ENCODE results near the gene SERPINA4. TPM values are rescaled to one million over a fixed set of nuclear protein-coding genes. Genes with fewer than 3 reads are reported as not detected.

Gene SERPINA4
- total and polyA plus RNA-seq, 2 donors (not counting 3 experiments of a cell fraction or from before 2014, with no cell fraction given) = not detected

- intact Hi-C loops (cut with micrococcal nuclease) = no loop called here
- BruUV-seq (replicated peaks) = no TSS peak
- TF ChIP-seq GATA2 (IDR thresholded peaks at IDR 0.05; ENCODE audit: insufficient read depth, insufficient read length, low read depth, low read length) (no peak), EZH2 (IDR thresholded peaks at IDR 0.05; ENCODE audit: borderline replicate concordance, low read depth, low read length, severe bottlenecking) (no peak), POLR2AphosphoS5 (IDR thresholded peaks at IDR 0.05; ENCODE audit: insufficient read depth, low read depth, low read length) (no peak), JUN (IDR thresholded peaks at IDR 0.05; ENCODE audit: borderline replicate concordance, insufficient read depth, insufficient read length, low read depth) (no peak), CTCF (IDR thresholded peaks at IDR 0.05; ENCODE audit: extremely low read depth in 1 of 2, insufficient read depth in 1 of 2, low read depth in 1 of 2, low read length in 2 of 2) (no peak), POLR2A (IDR thresholded peaks at IDR 0.05; ENCODE audit: low read depth, low read length) (no peak), MAX (IDR thresholded peaks at IDR 0.05; ENCODE audit: insufficient read depth, insufficient read length) (no peak)
- H3K9ac ChIP-seq (replicated peaks; ENCODE audit: extremely low read depth, insufficient read depth, low read length) = no peak overlapping the region
- dilution Hi-C loops (cut with MboI; ENCODE audit: extremely low pct_ligation_motif_present, low sequenced_read_pairs) = no loop called here
- H3K27ac ChIP-seq (ENCODE audit: insufficient read depth, low read depth, low read length) = no peak overlapping the region
- H3K4me3 ChIP-seq (replicated peaks in 1 of 3; ENCODE audit: insufficient read depth in 1 of 3, low read depth in 1 of 3, low read length in 3 of 3) = no peak overlapping the region
- no peak overlapping the region for H2AFZ ChIP-seq (ENCODE audit: low read depth, low read length)
- H3K79me2 ChIP-seq (ENCODE audit: control insufficient read depth, insufficient read depth, low read length) = no peaks in the 10 kb centered on the region
- no peaks in the 10 kb centered on the region for H3K9me3 ChIP-seq (replicated peaks; ENCODE audit: control insufficient read depth, insufficient read depth, low read length)
- H3K4me1 ChIP-seq (ENCODE audit: control insufficient read depth, extremely low read depth, insufficient read depth, low read length) = no peaks in the 10 kb centered on the region
- H3K27me3 ChIP-seq (ENCODE audit: control insufficient read depth in 2 of 2, insufficient read depth in 2 of 2, low read length in 2 of 2) = no peaks in the 10 kb centered on the region
- CTCF ChIA-PET = interaction anchor here (0.8 to 1.2 kb wide), 2 partner anchors 27 kb away, joined by 3 to 8 read pairs; no protein-coding TSS in a partner anchor
- H3K36me3 ChIP-seq (ENCODE audit: control insufficient read depth in 2 of 2, extremely low read depth in 1 of 2, insufficient read depth in 2 of 2, low read length in 2 of 2) = no peaks in the 10 kb centered on the region
- POLR2A ChIA-PET = no interaction called here
- DNase-seq (ENCODE audit: low read depth, low spot score) (no peak), FAIRE-seq (no peak)
- H3K4me2 ChIP-seq (ENCODE audit: insufficient read depth, low read length) = no peak overlapping the region
- no peaks in the 10 kb centered on the region for H4K20me1 ChIP-seq (replicated peaks; ENCODE audit: control insufficient read depth, extremely low read depth, insufficient read depth, low read length)
- H3K9me1 ChIP-seq (replicated peaks; ENCODE audit: control insufficient read depth, extremely low read depth, insufficient read depth, low read length) = no peaks in the 10 kb centered on the region
These were observed 39.0 kb upstream of the SERPINA4 start for GRCh38 chr14:94522115-94522724.

All from endothelial cell of umbilical vein (primary cell).